GM12891 (cell line): ENCODE data around the gene KCNA4.

Source experiments
- PAX5 ChIP-seq: IDR thresholded peaks from 2 replicates; pipeline ENCODE4 v1.6.1; 2011; ENCODE audit warnings: low read length, moderate library complexity, mild to moderate bottlenecking; ENCODE audit not compliant: insufficient read depth, severe bottlenecking
- POLR2A ChIP-seq: IDR thresholded peaks from 2 replicates; pipeline ENCODE4 v1.6.1; 2011; ENCODE audit warnings: low read depth, low read length, control low read depth
- POLR2AphosphoS5 ChIP-seq: IDR thresholded peaks from 2 replicates; pipeline ENCODE4 v1.6.1; 2011; ENCODE audit warnings: low read depth, low read length, control low read depth
- POU2F2 ChIP-seq: IDR thresholded peaks from 2 replicates; pipeline ENCODE4 v1.6.1; 2011; ENCODE audit warnings: low read depth, mild to moderate bottlenecking, control low read depth, low read length, moderate library complexity
- SPI1 ChIP-seq: IDR thresholded peaks from 2 replicates; pipeline ENCODE4 v1.6.1; 2011; ENCODE audit warnings: low read depth, low read length, control low read depth
- TAF1 ChIP-seq: IDR thresholded peaks from 2 replicates; pipeline ENCODE4 v1.6.1; 2011; ENCODE audit warnings: low read depth, low read length, control low read depth

GRCh38 chr11:29963796-29964195, 53.0 kb downstream of the KCNA4 start:
- TF ChIP-seq POLR2A (no peak), TAF1 (no peak), SPI1 (no peak), POLR2AphosphoS5 (no peak), PAX5 (no peak), POU2F2 (no peak)
